K562 (cell line): Measurements from ENCODE around the gene SLCO2A1. TPM values are rescaled to one million over a fixed set of nuclear protein-coding genes. Genes with fewer than 3 reads are reported as not detected.

Source experiments
- ARID1B ChIP-seq: fragments of 450-650 bp; IDR thresholded peaks from 2 replicates; pipeline ENCODE4 v1.6.1; 2016; ENCODE audit warnings: antibody characterized with exemption, mild to moderate bottlenecking, inconsistent platforms
- CBFA2T2 ChIP-seq: fragments of 450-650 bp; conservative IDR thresholded peaks from 2 replicates; pipeline ENCODE4 v1.6.1; 2017; ENCODE audit warnings: mild to moderate bottlenecking
- ETV6 ChIP-seq, 3 experiments: fragments of 150-350 bp in 1 of 3; sonication (generic) in 1 of 3; formaldehyde crosslinking in 1 of 3; IDR thresholded peaks; 2 replicates each; pipeline versions ENCODE4 v1.6.1 to v1.8.0; 2014 to 2022; ENCODE audit warnings: borderline replicate concordance in 2 of 3, low read depth in 2 of 3, antibody characterized with exemption in 1 of 3, low read length in 1 of 3, mild to moderate bottlenecking in 1 of 3, missing genetic modification reagents in 1 of 3
- FOSL1 ChIP-seq: fragments of 200-800 bp; sonication (Bioruptor generic); conservative IDR thresholded peaks from 2 replicates; pipeline ENCODE4 v1.6.1; 2016; ENCODE audit warnings: missing genetic modification characterization, missing compliant biosample characterization
- NCOR1 ChIP-seq: fragments of 450-650 bp; IDR thresholded peaks from 2 replicates; pipeline ENCODE4 v1.6.1; 2016; ENCODE audit warnings: mild to moderate bottlenecking, moderate library complexity
- NFIC ChIP-seq: fragments of 450-650 bp; IDR thresholded peaks from 2 replicates; pipeline ENCODE4 v1.6.1; 2017; ENCODE audit warnings: mild to moderate bottlenecking, inconsistent platforms
- PHB2 ChIP-seq: fragments of 450-650 bp; IDR thresholded peaks from 2 replicates; pipeline ENCODE4 v1.6.1; 2017; ENCODE audit warnings: low read depth
- PHTF2 ChIP-seq: fragments of 250-450 bp; sonication (Bioruptor Pico); IDR thresholded peaks from 2 replicates; pipeline ENCODE4 v1.5.0; 2021; ENCODE audit warnings: mild to moderate bottlenecking
- RBM39 ChIP-seq: fragments of 200-400 bp; formaldehyde crosslinking; optimal IDR thresholded peaks from 2 replicates; pipeline ENCODE3; 2018; ENCODE audit warnings: low read depth, low read length
- SMARCC2 ChIP-seq: fragments of 450-650 bp; IDR thresholded peaks from 2 replicates; pipeline ENCODE4 v1.6.1; 2017; ENCODE audit warnings: antibody characterized with exemption, moderate library complexity, mild to moderate bottlenecking, low read depth
- THRAP3 ChIP-seq: fragments of 450-650 bp; IDR thresholded peaks from 2 replicates; pipeline ENCODE4 v1.6.1; 2016; ENCODE audit warnings: mild to moderate bottlenecking, inconsistent platforms, borderline replicate concordance
- ZBTB49 ChIP-seq: sonication (generic); formaldehyde crosslinking; IDR thresholded peaks from 2 replicates; pipeline ENCODE4 v1.8.0; 2022; ENCODE audit warnings: missing genetic modification reagents, mild to moderate bottlenecking, borderline replicate concordance
- ZNF212 ChIP-seq: fragments of 450-650 bp; formaldehyde crosslinking; IDR thresholded peaks from 2 replicates; pipeline ENCODE4 v1.4.0; 2020; ENCODE audit warnings: mild to moderate bottlenecking
- ZNF3 ChIP-seq: fragments of 250-450 bp; sonication (Bioruptor Pico); IDR thresholded peaks from 2 replicates; pipeline ENCODE4 v1.5.0; 2021; ENCODE audit warnings: mild to moderate bottlenecking, moderate library complexity
- ZNF57 ChIP-seq: fragments of 450-650 bp; formaldehyde crosslinking; IDR thresholded peaks from 2 replicates; pipeline ENCODE4 v1.4.0; 2020; ENCODE audit warnings: mild to moderate bottlenecking, moderate library complexity
- polyA plus RNA-seq, 8 experiments: library from polyadenylated mRNA; depleted of rRNA in 4 of 8; stranded (reverse) in 5 of 8; unstranded in 3 of 8; fragments of >200 nt; fragmentation: Nextera tagmentation in 2 of 8; fragmentation: Illumina TruSeq in 1 of 8; extraction: Ambion mirVana in 2 of 8; extraction: Trizol in 1 of 8; gene quantifications; 2 replicates each; pipeline versions ENCODE4 v1.2.1 to v1.2.3, GENCODE V29; 2011 to 2014; ENCODE audit warnings: inconsistent platforms in 1 of 8, missing spikeins in 1 of 8
- total RNA-seq, 7 experiments: library from RNA; depleted of rRNA in 6 of 7; stranded (reverse); fragments of >200 nt in 6 of 7; fragmentation: Illumina TruSeq in 2 of 7; extraction: Trizol in 2 of 7; gene quantifications; 2 replicates each; pipeline versions ENCODE4 v1.2.1 to v1.2.3, GENCODE V29; 2011 to 2021; ENCODE audit warnings: low replicate concordance in 1 of 7
- TF ChIP-seq, protein P1 (sequence below): sonication (generic); formaldehyde crosslinking; IDR thresholded peaks from 2 replicates; pipeline ENCODE4 v1.8.1; 2022; ENCODE audit warnings: missing genetic modification reagents
- TF ChIP-seq, protein P2 (sequence below): fragments of 450-650 bp; formaldehyde crosslinking; conservative IDR thresholded peaks from 2 replicates; pipeline ENCODE4 v1.4.0; 2022; ENCODE audit warnings: mild to moderate bottlenecking, missing genetic modification characterization
- TF ChIP-seq, protein P3 (sequence below): fragments of 150-350 bp; conservative IDR thresholded peaks from 2 replicates; pipeline ENCODE4 v1.6.1; 2014; ENCODE audit warnings: low read length
- TF ChIP-seq, protein P4 (sequence below): sonication (generic); formaldehyde crosslinking; IDR thresholded peaks from 2 replicates; pipeline ENCODE4 v1.8.0; 2022; ENCODE audit warnings: missing genetic modification reagents, mild to moderate bottlenecking, moderate library complexity, borderline replicate concordance

The SLCO2A1 gene
- total and polyA plus RNA-seq, 9 of the 15 experiments (the other 6 are each of a cell fraction or from before 2014, with no cell fraction given) = 0.16 to 1.0 TPM; not detected in 7

DNA sequence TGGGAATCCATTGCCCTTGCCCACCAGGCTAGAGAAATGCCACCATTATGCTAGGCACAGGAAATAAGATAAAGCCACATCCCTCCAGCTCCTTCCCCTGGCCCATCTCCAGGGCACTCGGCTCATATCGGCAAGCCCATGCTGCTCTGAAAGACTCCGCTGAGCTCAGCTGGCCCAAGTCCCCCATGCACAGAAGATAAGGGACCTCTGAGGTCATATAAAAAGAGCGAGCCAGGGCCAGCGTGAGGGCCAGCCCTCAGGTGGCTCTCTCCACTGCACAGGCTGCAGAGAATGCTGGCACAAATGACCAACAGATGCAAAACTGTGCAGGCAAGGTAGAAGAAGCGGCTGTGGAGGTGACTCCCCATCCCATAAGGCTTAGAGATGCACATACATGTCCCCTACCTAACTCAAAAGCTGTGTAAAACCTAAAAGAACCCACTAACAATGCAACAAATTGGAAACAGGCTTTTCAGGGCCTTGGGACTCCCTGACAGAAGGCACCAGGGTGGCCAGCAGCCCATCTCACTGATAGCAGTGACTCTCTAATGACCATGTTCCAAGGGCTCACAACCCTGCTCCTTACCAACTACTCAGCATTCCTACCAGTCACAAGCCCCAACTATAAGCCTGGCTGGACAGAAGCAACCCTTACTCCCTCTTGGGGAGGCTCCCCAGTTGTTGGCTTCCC lies 137.0 kb downstream of the SLCO2A1 start (continued):
- TF ChIP-seq PHTF2 = no peak
- TF ChIP-seq, protein P1, sequence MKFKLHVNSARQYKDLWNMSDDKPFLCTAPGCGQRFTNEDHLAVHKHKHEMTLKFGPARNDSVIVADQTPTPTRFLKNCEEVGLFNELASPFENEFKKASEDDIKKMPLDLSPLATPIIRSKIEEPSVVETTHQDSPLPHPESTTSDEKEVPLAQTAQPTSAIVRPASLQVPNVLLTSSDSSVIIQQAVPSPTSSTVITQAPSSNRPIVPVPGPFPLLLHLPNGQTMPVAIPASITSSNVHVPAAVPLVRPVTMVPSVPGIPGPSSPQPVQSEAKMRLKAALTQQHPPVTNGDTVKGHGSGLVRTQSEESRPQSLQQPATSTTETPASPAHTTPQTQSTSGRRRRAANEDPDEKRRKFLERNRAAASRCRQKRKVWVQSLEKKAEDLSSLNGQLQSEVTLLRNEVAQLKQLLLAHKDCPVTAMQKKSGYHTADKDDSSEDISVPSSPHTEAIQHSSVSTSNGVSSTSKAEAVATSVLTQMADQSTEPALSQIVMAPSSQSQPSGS (CRISPR knock-in tag) = no peak
- no peak for TF ChIP-seq THRAP3
- TF ChIP-seq PHB2 = no peak
- TF ChIP-seq ARID1B = peak; percentile 88
- TF ChIP-seq SMARCC2 = peak; percentile 51; the same call in 1 of the 2 replicates
- no peak for TF ChIP-seq ZNF212 (CRISPR knock-in tag)
- TF ChIP-seq ZNF3 (CRISPR knock-in tag) = no peak
- no peak for TF ChIP-seq RBM39
- TF ChIP-seq, protein P2, sequence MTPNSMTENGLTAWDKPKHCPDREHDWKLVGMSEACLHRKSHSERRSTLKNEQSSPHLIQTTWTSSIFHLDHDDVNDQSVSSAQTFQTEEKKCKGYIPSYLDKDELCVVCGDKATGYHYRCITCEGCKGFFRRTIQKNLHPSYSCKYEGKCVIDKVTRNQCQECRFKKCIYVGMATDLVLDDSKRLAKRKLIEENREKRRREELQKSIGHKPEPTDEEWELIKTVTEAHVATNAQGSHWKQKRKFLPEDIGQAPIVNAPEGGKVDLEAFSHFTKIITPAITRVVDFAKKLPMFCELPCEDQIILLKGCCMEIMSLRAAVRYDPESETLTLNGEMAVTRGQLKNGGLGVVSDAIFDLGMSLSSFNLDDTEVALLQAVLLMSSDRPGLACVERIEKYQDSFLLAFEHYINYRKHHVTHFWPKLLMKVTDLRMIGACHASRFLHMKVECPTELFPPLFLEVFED = no peak
- TF ChIP-seq FOSL1 (tag) = no peak
- TF ChIP-seq ZBTB49 (CRISPR knock-in tag) = no peak
- TF ChIP-seq ZNF57 (CRISPR knock-in tag) = no peak
- TF ChIP-seq CBFA2T2 = peak; percentile 81
- TF ChIP-seq, protein P3, sequence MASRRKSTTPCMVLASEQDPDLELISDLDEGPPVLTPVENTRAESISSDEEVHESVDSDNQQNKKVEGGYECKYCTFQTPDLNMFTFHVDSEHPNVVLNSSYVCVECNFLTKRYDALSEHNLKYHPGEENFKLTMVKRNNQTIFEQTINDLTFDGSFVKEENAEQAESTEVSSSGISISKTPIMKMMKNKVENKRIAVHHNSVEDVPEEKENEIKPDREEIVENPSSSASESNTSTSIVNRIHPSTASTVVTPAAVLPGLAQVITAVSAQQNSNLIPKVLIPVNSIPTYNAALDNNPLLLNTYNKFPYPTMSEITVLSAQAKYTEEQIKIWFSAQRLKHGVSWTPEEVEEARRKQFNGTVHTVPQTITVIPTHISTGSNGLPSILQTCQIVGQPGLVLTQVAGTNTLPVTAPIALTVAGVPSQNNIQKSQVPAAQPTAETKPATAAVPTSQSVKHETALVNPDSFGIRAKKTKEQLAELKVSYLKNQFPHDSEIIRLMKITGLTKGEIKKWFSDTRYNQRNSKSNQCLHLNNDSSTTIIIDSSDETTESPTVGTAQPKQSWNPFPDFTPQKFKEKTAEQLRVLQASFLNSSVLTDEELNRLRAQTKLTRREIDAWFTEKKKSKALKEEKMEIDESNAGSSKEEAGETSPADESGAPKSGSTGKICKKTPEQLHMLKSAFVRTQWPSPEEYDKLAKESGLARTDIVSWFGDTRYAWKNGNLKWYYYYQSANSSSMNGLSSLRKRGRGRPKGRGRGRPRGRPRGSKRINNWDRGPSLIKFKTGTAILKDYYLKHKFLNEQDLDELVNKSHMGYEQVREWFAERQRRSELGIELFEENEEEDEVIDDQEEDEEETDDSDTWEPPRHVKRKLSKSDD = no peak
- TF ChIP-seq, protein P4, sequence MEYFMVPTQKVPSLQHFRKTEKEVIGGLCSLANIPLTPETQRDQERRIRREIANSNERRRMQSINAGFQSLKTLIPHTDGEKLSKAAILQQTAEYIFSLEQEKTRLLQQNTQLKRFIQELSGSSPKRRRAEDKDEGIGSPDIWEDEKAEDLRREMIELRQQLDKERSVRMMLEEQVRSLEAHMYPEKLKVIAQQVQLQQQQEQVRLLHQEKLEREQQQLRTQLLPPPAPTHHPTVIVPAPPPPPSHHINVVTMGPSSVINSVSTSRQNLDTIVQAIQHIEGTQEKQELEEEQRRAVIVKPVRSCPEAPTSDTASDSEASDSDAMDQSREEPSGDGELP = peak; percentile 98
- TF ChIP-seq NCOR1 = peak; percentile 78
- peak; percentile 90 for TF ChIP-seq NFIC
- TF ChIP-seq ETV6 (IDR thresholded peaks at IDR 0.05; ENCODE audit: borderline replicate concordance in 1 of 2, low read depth in 2 of 2, low read length in 1 of 2) = no peak
- no peak for TF ChIP-seq ETV6 (CRISPR knock-in tag; IDR thresholded peaks at IDR 0.05; ENCODE audit: borderline replicate concordance)
